K562 (cell line): ENCODE results near the gene THAP9. TPM values are rescaled to one million over a fixed set of nuclear protein-coding genes. Genes with fewer than 3 reads are reported as not detected.

Source experiments
- ATF3 ChIP-seq, 2 experiments: fragments of 450-650 bp in 1 of 2; sonication (generic) in 1 of 2; formaldehyde crosslinking in 1 of 2; IDR thresholded peaks in 1 of 2; conservative IDR thresholded peaks in 1 of 2; 2 replicates each; pipeline versions ENCODE4 v1.6.1 to v1.8.1; 2016 to 2023; ENCODE audit warnings: mild to moderate bottlenecking in 2 of 2, moderate library complexity in 2 of 2, inconsistent platforms in 1 of 2, missing genetic modification reagents in 1 of 2
- CBX8 ChIP-seq: fragments of 200-600 bp; sonication (generic); IDR thresholded peaks from 2 replicates; pipeline ENCODE4 v1.6.1; 2012; ENCODE audit warnings: borderline replicate concordance, mixed run types, low read depth, mild to moderate bottlenecking, moderate library complexity, mixed read lengths, low read length, control low read depth, inconsistent platforms; ENCODE audit not compliant: poor library complexity, severe bottlenecking; ENCODE audit errors: extremely low read depth
- CCAR2 ChIP-seq: fragments of 200-400 bp; formaldehyde crosslinking; IDR thresholded peaks from 2 replicates; pipeline ENCODE4 v1.6.1; 2017; ENCODE audit warnings: mild to moderate bottlenecking, low read depth, low read length
- ETV6 ChIP-seq, 3 experiments: fragments of 150-350 bp in 1 of 3; sonication (generic) in 1 of 3; formaldehyde crosslinking in 1 of 3; IDR thresholded peaks; 2 replicates each; pipeline versions ENCODE4 v1.6.1 to v1.8.0; 2014 to 2022; ENCODE audit warnings: borderline replicate concordance in 2 of 3, low read depth in 2 of 3, antibody characterized with exemption in 1 of 3, low read length in 1 of 3, mild to moderate bottlenecking in 1 of 3, missing genetic modification reagents in 1 of 3
- FOS ChIP-seq: IDR thresholded peaks from 3 replicates; pipeline ENCODE4 v1.6.1; 2011; ENCODE audit not compliant: insufficient read length; ENCODE audit errors: extremely low read depth
- FOXK1 ChIP-seq: sonication (generic); formaldehyde crosslinking; IDR thresholded peaks from 2 replicates; pipeline ENCODE4 v1.8.0; 2022; ENCODE audit warnings: missing genetic modification reagents, mild to moderate bottlenecking, borderline replicate concordance
- GATA2 ChIP-seq: sonication (generic); formaldehyde crosslinking; IDR thresholded peaks from 2 replicates; pipeline ENCODE4 v1.4.0; 2020; ENCODE audit warnings: mild to moderate bottlenecking, missing genetic modification reagents
- HIVEP1 ChIP-seq: fragments of 250-450 bp; sonication (Bioruptor Pico); IDR thresholded peaks from 2 replicates; pipeline ENCODE4 v1.4.0; 2020; ENCODE audit warnings: mild to moderate bottlenecking
- MCM7 ChIP-seq, 2 experiments: fragments of 450-650 bp; IDR thresholded peaks; 2 replicates each; pipeline ENCODE4 v1.6.1; 2016 to 2018
- RB1 ChIP-seq: fragments of 450-650 bp; IDR thresholded peaks from 2 replicates; pipeline ENCODE4 v1.6.1; 2017; ENCODE audit warnings: low read depth, mild to moderate bottlenecking
- RERE ChIP-seq: sonication (generic); formaldehyde crosslinking; IDR thresholded peaks from 2 replicates; pipeline ENCODE4 v1.8.0; 2023; ENCODE audit warnings: missing genetic modification reagents, mild to moderate bottlenecking, borderline replicate concordance
- SMARCA5 ChIP-seq: fragments of 450-650 bp; IDR thresholded peaks from 2 replicates; pipeline ENCODE4 v1.6.1; 2016
- TAF1 ChIP-seq: IDR thresholded peaks from 2 replicates; pipeline ENCODE4 v1.6.1; 2011; ENCODE audit warnings: mild to moderate bottlenecking, low read length, moderate library complexity; ENCODE audit not compliant: insufficient read depth, control insufficient read depth, severe bottlenecking; ENCODE audit errors: extremely low read depth
- ZBTB12 ChIP-seq: fragments of 250-450 bp; sonication (Bioruptor Pico); IDR thresholded peaks from 2 replicates; pipeline ENCODE4 v1.4.0; 2020
- ZBTB8A ChIP-seq: fragments of 450-650 bp; IDR thresholded peaks from 2 replicates; pipeline ENCODE4 v1.6.1; 2018; ENCODE audit warnings: mild to moderate bottlenecking, moderate library complexity; ENCODE audit not compliant: partially characterized antibody
- ZFPM2 ChIP-seq: fragments of 250-450 bp; sonication (Bioruptor Pico); IDR thresholded peaks from 2 replicates; pipeline ENCODE4 v1.5.1; 2022; ENCODE audit warnings: mild to moderate bottlenecking
- ZKSCAN8 ChIP-seq: fragments of 200-800 bp; sonication (Bioruptor generic); IDR thresholded peaks from 2 replicates; pipeline ENCODE4 v1.6.1; 2016; ENCODE audit warnings: missing genetic modification characterization, missing compliant biosample characterization
- ZNF561 ChIP-seq: fragments of 450-650 bp; formaldehyde crosslinking; conservative IDR thresholded peaks from 2 replicates; pipeline ENCODE4 v1.4.0; 2020; ENCODE audit warnings: mild to moderate bottlenecking, moderate library complexity
- polyA plus RNA-seq, 8 experiments: library from polyadenylated mRNA; depleted of rRNA in 4 of 8; stranded (reverse) in 5 of 8; unstranded in 3 of 8; fragments of >200 nt; fragmentation: Nextera tagmentation in 2 of 8; fragmentation: Illumina TruSeq in 1 of 8; extraction: Ambion mirVana in 2 of 8; extraction: Trizol in 1 of 8; gene quantifications; 2 replicates each; pipeline versions ENCODE4 v1.2.1 to v1.2.3, GENCODE V29; 2011 to 2014; ENCODE audit warnings: inconsistent platforms in 1 of 8, missing spikeins in 1 of 8
- total RNA-seq, 7 experiments: library from RNA; depleted of rRNA in 6 of 7; stranded (reverse); fragments of >200 nt in 6 of 7; fragmentation: Illumina TruSeq in 2 of 7; extraction: Trizol in 2 of 7; gene quantifications; 2 replicates each; pipeline versions ENCODE4 v1.2.1 to v1.2.3, GENCODE V29; 2011 to 2021; ENCODE audit warnings: low replicate concordance in 1 of 7

THAP9 gene
- total and polyA plus RNA-seq, 9 of the 15 experiments (the other 6 are each of a cell fraction or from before 2014, with no cell fraction given) = 3.4 to 7.0 (median 5.4) TPM

GRCh38 chr4:82901183-82901718, 716 bp downstream of the THAP9 start (continued):
- TF ChIP-seq RERE (CRISPR knock-in tag) = no peak
- no peak for TF ChIP-seq CBX8
- no peak for TF ChIP-seq ATF3 (IDR thresholded peaks at IDR 0.05)
- TF ChIP-seq ATF3 (CRISPR knock-in tag; conservative IDR thresholded peaks at IDR 0.05) = no peak
- TF ChIP-seq MCM7 (IDR thresholded peaks at IDR 0.05) = no peak
- TF ChIP-seq ZKSCAN8 (CRISPR knock-in tag) = no peak
- no peak for TF ChIP-seq ZNF561 (CRISPR knock-in tag)
- TF ChIP-seq CCAR2 = no peak
- no peak for TF ChIP-seq SMARCA5
- no peak; the same call in 1 of the 2 replicates for TF ChIP-seq GATA2 (CRISPR knock-in tag)
- TF ChIP-seq ZBTB12 (CRISPR knock-in tag) = no peak
- no peak for TF ChIP-seq ZBTB8A
- no peak for TF ChIP-seq ZFPM2 (CRISPR knock-in tag)
- TF ChIP-seq RB1 = no peak
- TF ChIP-seq HIVEP1 (CRISPR knock-in tag) = no peak
- no peak for TF ChIP-seq ETV6 (IDR thresholded peaks at IDR 0.05; ENCODE audit: borderline replicate concordance in 1 of 2, low read depth in 2 of 2, low read length in 1 of 2)
- TF ChIP-seq ETV6 (CRISPR knock-in tag; IDR thresholded peaks at IDR 0.05; ENCODE audit: borderline replicate concordance) = no peak
- TF ChIP-seq TAF1 = no peak
- TF ChIP-seq FOXK1 (CRISPR knock-in tag) = no peak
- TF ChIP-seq FOS = no peak
